ENCODE measurements around the gene NOC3L.

DNA sequence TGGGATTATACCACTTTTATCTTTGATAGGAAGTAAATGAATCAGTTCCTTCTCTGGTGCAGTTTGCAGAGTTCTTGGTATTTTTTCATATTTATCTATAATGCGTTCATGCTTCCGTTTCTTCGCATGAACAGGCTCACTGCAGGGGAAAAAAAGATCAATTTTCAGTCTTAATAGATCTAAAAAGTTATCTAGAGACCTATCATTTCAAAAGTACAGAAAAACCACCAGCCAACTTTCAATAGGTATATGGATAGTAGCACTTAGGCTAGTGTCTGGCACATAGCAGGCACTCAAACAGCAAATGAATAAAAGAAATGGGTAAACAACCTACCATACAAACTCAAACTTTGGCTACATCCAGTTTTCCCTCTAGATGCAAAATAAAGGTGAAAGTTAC is 5.5 kb downstream of the NOC3L start:
- TF ChIP-seq, protein P1, sequence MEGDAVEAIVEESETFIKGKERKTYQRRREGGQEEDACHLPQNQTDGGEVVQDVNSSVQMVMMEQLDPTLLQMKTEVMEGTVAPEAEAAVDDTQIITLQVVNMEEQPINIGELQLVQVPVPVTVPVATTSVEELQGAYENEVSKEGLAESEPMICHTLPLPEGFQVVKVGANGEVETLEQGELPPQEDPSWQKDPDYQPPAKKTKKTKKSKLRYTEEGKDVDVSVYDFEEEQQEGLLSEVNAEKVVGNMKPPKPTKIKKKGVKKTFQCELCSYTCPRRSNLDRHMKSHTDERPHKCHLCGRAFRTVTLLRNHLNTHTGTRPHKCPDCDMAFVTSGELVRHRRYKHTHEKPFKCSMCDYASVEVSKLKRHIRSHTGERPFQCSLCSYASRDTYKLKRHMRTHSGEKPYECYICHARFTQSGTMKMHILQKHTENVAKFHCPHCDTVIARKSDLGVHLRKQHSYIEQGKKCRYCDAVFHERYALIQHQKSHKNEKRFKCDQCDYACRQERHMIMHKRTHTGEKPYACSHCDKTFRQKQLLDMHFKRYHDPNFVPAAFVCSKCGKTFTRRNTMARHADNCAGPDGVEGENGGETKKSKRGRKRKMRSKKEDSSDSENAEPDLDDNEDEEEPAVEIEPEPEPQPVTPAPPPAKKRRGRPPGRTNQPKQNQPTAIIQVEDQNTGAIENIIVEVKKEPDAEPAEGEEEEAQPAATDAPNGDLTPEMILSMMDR (IDR thresholded peaks at IDR 0.05): no peak
- no peak for TF ChIP-seq POLR2A (IDR thresholded peaks at IDR 0.05)
